COLO668 (cell line): ENCODE data around the gene SMIM41.
"Not testable (repeated sequence)": the region's sequence is repeated elsewhere in the genome, so short reads cannot be mapped to it uniquely, and the experiment has no call there.

ENCODE experiments used
- DNase-seq: peaks from one replicate; lab custom pipeline; 2025; ENCODE audit not compliant: unreplicated experiment; lab: John Stamatoyannopoulos, UW

Gene SMIM41

GRCh38 chr12:52084491-52085231 is 5.2 kb downstream of the SMIM41 start:
- DNase-seq, result no peak

GRCh38 chr12:52085682-52086180 is 6.2 kb downstream of the SMIM41 start:
- no peak for DNase-seq

- DNase-seq, result peak; percentile 42
Observed at GRCh38 chr12:52086366-52086765, 6.9 kb downstream of the SMIM41 start.

GRCh38 chr12:52086944-52087835 is 7.7 kb downstream of the SMIM41 start:
- no peak for DNase-seq

GRCh38 chr12:52087961-52088820 is 8.7 kb downstream of the SMIM41 start:
- peak; percentile 6 for DNase-seq

- DNase-seq, result no peak
Observed at GRCh38 chr12:52089491-52089890, 10.0 kb downstream of the SMIM41 start.

- DNase-seq, result no peak
Observed at GRCh38 chr12:52090291-52090690, 10.8 kb downstream of the SMIM41 start.

- no peak for DNase-seq
Observed at GRCh38 chr12:52091061-52091460, 11.6 kb downstream of the SMIM41 start.

- DNase-seq, result no peak
Observed at GRCh38 chr12:52091869-52092268, 12.4 kb downstream of the SMIM41 start.

- no peak for DNase-seq
Observed at GRCh38 chr12:52093346-52093745, 13.8 kb downstream of the SMIM41 start.

- DNase-seq, result no peak
Observed at GRCh38 chr12:52096332-52097044, 17.0 kb downstream of the SMIM41 start.

GRCh38 chr12:52097045-52097666 is 17.7 kb downstream of the SMIM41 start:
- DNase-seq, result no peak

GRCh38 chr12:52104431-52105089 is 25.1 kb downstream of the SMIM41 start:
- DNase-seq, result not testable (repeated sequence)

- peak; percentile 50 for DNase-seq
Observed at GRCh38 chr12:52116222-52117125, 37.0 kb downstream of the SMIM41 start.

- peak; percentile 62 for DNase-seq
Observed at GRCh38 chr12:52117806-52118475, 38.4 kb downstream of the SMIM41 start.

GRCh38 chr12:52119398-52120254 is 40.1 kb downstream of the SMIM41 start:
- peak; percentile 75 for DNase-seq
